Activated CD4-positive, alpha-beta T cell treated with anti-CD3 and anti-CD28 coated beads, Interleukin-2, amount 10 ng/mL, durations not matched to agents 24 days and 14 days (primary cell): ENCODE measurements around the gene RGS19. TPM values are rescaled to one million over a fixed set of nuclear protein-coding genes. Genes with fewer than 3 reads are reported as not detected.
"Not testable (repeated sequence)": the region's sequence is repeated elsewhere in the genome, so short reads cannot be mapped to it uniquely, and the experiment has no call there.

Experiments
- DNase-seq: peaks from one replicate; pipeline ENCODE4 v3.0.0; 2022
- H3K27ac Mint-ChIP-seq: one replicate; pipeline ENCODE4 v1.8.0; 2022; ENCODE audit warnings: mild to moderate bottlenecking, mixed read lengths
- H3K27me3 Mint-ChIP-seq: one replicate; pipeline ENCODE4 v1.8.0; 2022; ENCODE audit warnings: mixed read lengths
- H3K36me3 Mint-ChIP-seq: one replicate; pipeline ENCODE4 v1.8.0; 2022; ENCODE audit warnings: low read depth, mild to moderate bottlenecking, mixed read lengths
- H3K4me1 Mint-ChIP-seq: one replicate; pipeline ENCODE4 v1.8.0; 2021; ENCODE audit warnings: mixed read lengths
- H3K4me3 Mint-ChIP-seq: one replicate; pipeline ENCODE4 v1.8.0; 2022; ENCODE audit warnings: mild to moderate bottlenecking, moderate library complexity, mixed read lengths
- H3K9me3 Mint-ChIP-seq: one replicate; pipeline ENCODE4 v1.8.0; 2021; ENCODE audit warnings: mixed read lengths
- intact Hi-C: fragments of 100-400 bp; cut with micrococcal nuclease; formaldehyde crosslinking; loops from one replicate; pipeline ENCODE4 v1.15.1; 2023
- total RNA-seq: library from RNA; stranded (reverse); gene quantifications from 2 replicates; pipeline ENCODE4 v1.2.3, GENCODE V29; 2022

Gene RGS19, protein sequence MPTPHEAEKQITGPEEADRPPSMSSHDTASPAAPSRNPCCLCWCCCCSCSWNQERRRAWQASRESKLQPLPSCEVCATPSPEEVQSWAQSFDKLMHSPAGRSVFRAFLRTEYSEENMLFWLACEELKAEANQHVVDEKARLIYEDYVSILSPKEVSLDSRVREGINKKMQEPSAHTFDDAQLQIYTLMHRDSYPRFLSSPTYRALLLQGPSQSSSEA
- total RNA-seq, result 50.0 TPM in 2 replicates

DNA sequence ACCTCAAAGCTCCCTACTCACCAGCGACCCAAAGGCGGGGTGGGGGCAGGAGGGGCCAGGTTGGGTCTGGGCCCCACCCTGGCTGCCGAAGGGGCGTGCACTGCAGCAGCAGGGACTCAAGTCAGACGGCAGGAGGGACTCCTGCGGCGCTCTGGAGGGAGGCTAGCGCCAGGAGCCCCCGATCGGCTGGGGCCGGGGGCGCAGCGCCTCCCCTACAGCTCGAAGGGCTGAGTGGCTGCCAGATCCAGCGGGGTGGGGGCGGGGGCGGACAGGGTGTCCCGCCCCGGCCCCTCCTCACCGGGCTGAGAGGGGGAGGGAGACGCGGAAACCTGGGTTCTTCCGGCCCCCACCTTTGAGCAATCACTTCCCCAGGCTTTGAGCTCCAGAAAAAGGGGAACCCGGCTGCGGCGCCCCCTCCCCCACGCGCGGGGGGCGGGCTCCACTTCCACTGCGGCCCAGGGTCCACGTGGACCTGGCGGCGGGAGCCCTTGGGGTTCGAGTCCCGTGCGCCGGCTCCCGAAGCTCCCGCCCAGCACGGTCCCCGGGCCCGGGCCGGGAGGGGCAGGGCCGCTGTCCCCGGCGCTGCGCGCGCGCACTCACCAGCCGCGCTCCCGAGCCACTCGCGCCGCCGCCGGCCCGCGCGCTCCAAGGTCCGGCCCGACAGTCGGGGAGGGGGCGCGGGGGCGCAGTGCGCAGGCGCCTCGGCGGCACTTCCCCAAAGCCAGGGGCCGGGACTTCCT, at the start of gene RGS19:
Gene RGS19, minus strand, starts transcription at position 246 of the 740 bp plus-strand sequence. CDS start 2,632 bp downstream, outside the sequence.
- Mint-ChIP-seq H3K27ac (peak within 1 kb of the TSS; percentile 80), H3K36me3 (peaks cover 11% of the 10 kb centered on the region), H3K9me3 (no peaks in the 10 kb centered on the region), H3K4me3 (peak within 1 kb of the TSS; percentile 95), H3K4me1 (peaks cover 29% of the 10 kb centered on the region), H3K27me3 (peaks cover 13% of the 10 kb centered on the region)
- intact Hi-C loops, result loop anchor here (1.0 to 5.0 kb wide), 2 partner anchors 13 to 557 kb away; partner anchors contain the start of gene PPDPF
- peak; percentile 93 for DNase-seq

DNA sequence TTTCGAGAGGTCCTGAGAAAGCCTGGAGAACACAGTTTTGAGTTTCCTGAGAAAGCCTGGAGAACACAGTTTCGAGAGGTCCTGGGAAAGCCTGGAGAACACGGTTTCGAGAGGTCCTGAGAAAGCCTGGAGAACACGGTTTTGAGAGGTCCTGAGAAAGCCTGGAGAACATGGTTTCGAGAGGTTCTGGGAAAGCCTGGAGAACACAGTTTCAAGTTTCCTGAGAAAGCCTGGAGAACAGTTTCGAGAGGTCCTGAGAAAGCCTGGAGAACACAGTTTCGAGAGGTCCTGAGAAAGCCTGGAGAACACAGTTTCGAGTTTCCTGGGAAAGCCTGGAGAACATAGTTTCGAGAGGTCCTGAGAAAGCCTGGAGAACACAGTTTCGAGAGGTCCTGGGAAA, 44.2 kb upstream of the RGS19 start:
- intact Hi-C loops, result loop anchor here (5.0 kb wide), 2 partner anchors 141 to 221 kb away; partner anchors contain the start of gene PRPF6
- H3K9me3 Mint-ChIP-seq, H3K4me1 Mint-ChIP-seq, H3K36me3 Mint-ChIP-seq, H3K27ac Mint-ChIP-seq, DNase-seq, H3K4me3 Mint-ChIP-seq: not testable (repeated sequence)
- H3K27me3 Mint-ChIP-seq, result peaks cover 20% of the 10 kb centered on the region

DNA sequence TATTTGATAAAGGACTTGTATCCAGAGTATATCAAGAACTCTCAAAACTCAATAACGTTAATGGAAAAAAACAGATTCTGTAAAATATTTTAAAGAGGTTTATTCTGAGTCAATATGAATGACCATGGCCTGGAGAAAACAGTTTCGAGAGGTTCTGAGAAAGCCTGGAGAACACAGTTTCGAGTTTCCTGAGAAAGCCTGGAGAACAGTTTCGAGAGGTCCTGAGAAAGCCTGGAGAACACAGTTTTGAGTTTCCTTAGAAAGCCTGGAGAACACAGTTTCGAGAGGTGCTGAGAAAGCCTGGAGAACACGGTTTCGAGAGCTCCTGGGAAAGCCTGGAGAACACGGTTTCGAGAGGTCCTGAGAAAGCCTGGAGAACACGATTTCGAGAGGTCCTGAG, 43.6 kb upstream of the RGS19 start:
- not testable (repeated sequence) for H3K9me3 Mint-ChIP-seq, H3K36me3 Mint-ChIP-seq, H3K4me1 Mint-ChIP-seq, H3K4me3 Mint-ChIP-seq, H3K27ac Mint-ChIP-seq
- peaks cover 17% of the 10 kb centered on the region for H3K27me3 Mint-ChIP-seq
- intact Hi-C loops, result loop anchor here (5.0 kb wide), 2 partner anchors 141 to 221 kb away; partner anchors contain the start of gene PRPF6
- DNase-seq, result peak; percentile 41

DNA sequence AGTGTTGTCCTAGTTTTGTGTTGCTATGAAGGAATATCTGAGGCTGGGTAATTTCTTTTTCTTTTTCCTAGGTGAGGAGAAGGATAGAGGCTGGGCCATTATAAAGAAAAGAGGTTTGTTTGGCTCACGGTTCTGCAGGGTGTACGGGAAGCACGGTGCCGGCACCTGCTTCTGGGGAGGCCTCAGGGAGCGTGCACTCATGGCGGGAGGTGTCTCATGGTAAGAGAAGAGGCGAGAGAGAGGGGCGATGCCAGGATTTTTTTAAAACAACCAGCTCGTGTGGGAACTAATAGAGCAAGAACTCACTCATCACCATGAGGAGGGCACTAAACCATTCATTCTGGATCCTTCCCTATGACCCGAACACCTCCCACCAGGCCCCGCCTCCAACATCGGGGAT, 42.3 kb upstream of the RGS19 start:
- Mint-ChIP-seq H3K36me3 (no peaks in the 10 kb centered on the region), H3K4me3 (no peak overlapping the region), H3K27ac (no peak overlapping the region), H3K4me1 (peaks cover 9% of the 10 kb centered on the region), H3K9me3 (no peaks in the 10 kb centered on the region), H3K27me3 (peaks cover 16% of the 10 kb centered on the region)
- intact Hi-C loops, result loop anchor here (5.0 kb wide), 2 partner anchors 139 to 219 kb away; partner anchors contain the start of gene PRPF6
- peak; percentile 50 for DNase-seq

DNA sequence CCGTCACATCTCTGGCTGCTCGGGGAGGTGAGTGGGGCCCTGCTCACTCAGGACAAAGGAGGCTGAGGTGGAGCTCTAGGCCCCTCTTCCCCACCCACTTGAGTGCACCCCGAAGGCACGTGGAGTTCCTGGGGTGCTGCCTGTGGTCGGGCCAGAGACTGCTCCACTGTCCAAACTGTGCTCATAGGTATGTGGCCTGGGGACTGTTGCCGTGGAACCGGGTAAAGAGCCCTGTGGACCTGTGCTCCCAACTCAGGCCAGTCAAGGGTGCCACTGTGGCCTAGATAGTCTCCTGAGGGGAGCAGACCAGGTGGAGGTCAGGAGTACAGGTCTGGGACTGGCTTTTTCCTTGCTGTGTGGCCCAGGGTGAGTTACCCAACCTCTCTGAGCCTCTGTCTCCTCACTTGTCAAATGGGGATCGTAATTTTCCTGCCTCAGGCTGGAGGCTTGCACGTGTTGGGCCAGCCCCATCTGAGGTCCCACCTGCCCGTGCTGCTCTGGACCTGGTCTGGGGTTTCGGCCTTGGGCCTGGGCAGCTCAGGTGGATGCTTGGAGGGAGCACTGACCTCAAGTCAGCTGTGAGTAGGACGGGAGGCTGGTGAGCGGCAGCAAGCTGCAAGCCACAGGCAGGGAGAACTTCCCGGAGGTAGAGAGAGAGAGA, 40.5 kb upstream of the RGS19 start:
- Mint-ChIP-seq H3K27me3 (peaks cover 14% of the 10 kb centered on the region), H3K9me3 (no peaks in the 10 kb centered on the region), H3K36me3 (no peaks in the 10 kb centered on the region), H3K4me3 (peak overlapping the region; percentile 77), H3K27ac (peak overlapping the region; percentile 80), H3K4me1 (peaks cover 9% of the 10 kb centered on the region)
- intact Hi-C loops, result loop anchor here (1.0 to 5.0 kb wide), 4 partner anchors 37 to 218 kb away; partner anchors contain the start of gene PRPF6
- no peak for DNase-seq

DNA sequence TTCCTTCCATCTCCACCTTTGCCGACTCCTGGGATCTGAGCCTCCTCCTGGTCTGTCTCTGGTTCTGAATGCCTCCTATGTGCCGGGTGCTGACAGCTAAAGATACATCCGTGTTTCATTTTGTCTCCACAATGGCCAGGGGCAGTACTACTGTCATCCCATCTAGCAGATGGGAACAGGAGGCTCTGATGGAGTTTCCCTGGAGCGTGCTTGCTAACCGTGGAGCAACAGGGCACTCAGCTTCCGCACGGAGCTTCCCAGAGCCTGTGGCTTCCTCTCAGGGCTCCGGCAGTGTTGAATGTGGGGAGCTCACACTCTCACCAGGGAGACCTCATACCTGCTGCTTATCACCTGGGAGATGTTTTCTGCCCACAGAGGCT, 40.0 kb upstream of the RGS19 start:
- intact Hi-C loops, result no loop called here
- Mint-ChIP-seq H3K9me3 (no peaks in the 10 kb centered on the region), H3K4me1 (peaks cover 9% of the 10 kb centered on the region), H3K4me3 (no peak overlapping the region), H3K27me3 (peaks cover 11% of the 10 kb centered on the region), H3K36me3 (no peaks in the 10 kb centered on the region), H3K27ac (no peak overlapping the region)
- DNase-seq, result peak; percentile 56

DNA sequence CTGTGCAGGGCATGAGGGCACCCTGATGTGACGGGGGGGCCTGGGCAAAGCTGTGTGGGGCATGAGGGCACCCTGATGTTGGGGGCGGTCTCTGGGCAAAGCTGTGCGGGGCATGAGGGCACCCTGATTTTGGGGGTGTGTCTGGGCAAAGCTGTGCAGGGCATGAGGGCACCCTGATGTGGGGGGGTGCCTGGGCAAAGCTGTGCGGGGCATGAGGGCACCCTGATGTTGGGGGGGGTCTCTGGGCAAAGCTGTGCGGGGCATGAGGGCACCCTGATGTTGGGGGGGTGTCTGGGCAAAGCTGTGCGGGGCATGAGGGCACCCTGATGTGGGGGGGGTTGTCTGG, 38.1 kb upstream of the RGS19 start:
- H3K9me3 Mint-ChIP-seq, intact Hi-C loops, H3K27ac Mint-ChIP-seq, DNase-seq, H3K4me1 Mint-ChIP-seq, H3K4me3 Mint-ChIP-seq, H3K27me3 Mint-ChIP-seq, H3K36me3 Mint-ChIP-seq: not testable (repeated sequence)

DNA sequence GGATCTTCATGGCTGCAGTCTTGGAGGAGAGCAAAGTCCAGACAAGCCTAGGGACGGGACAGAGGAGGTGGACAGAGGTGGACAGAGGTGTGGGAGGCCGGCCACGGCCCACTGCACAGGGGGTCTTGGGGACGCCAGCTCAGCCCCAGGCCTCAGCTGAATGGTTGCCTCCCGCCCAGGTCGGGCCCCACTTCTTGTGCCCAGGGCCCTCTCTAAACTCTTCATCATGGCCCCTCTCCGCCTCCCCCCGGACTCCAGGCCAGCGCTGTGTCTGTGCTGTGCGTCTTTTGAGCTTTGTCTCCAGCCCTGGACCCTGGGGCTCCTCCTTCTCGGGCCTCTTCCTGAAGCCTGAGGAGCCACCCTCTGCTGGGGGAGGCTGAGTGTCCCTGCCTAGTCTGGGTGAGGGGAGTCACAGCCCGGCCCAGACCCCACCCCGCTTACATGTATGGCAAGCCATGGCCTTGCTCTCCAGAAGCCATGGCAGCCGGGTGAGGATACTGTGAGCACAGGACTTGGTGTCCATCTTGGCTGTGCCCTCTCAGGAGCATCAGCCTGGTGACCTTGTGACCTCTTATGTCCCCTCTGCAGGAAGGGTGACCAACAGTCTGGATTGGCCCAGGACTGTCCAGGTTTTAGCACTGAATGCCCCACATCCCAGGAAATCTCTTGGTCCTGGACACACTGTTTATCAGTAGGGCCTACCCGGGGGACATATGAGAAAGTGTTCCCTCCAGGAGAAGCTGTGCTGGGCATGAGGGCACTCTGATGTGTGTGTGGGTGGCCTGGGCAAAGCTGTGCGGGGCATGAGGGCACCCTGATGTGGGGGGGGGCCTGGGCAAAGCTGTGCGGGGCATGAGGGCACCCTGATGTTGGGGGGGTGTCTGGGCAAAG, 37.5 kb upstream of the RGS19 start:
- peak; percentile 51 for DNase-seq
- Mint-ChIP-seq H3K36me3 (no peaks in the 10 kb centered on the region), H3K27me3 (peaks cover 6% of the 10 kb centered on the region), H3K9me3 (no peaks in the 10 kb centered on the region), H3K27ac (no peak overlapping the region), H3K4me3 (no peak overlapping the region), H3K4me1 (peaks cover 9% of the 10 kb centered on the region)
- intact Hi-C loops, result no loop called here

DNA sequence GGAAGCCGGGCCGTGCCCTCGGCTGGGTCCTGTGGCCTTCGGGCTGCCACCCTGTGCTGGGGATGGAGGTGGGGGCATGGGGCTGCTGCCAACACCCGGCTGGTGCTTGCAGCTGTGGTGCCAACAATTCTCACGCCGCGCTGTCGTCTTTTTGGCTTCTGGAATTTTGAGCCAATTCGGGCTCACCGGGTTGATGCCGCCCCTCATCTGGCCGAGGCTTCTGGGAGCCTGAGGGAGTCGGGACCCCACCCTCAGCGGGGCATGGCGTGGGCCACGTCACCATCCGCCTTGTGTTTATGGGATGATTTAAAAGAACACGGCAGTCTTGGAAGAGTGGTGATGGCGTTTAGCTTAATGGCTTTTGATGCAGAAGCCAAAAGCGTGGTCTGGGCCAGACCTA, 36.7 kb upstream of the RGS19 start:
- Mint-ChIP-seq H3K27me3 (no peaks in the 10 kb centered on the region), H3K4me3 (no peak overlapping the region), H3K4me1 (peaks cover 9% of the 10 kb centered on the region), H3K9me3 (no peaks in the 10 kb centered on the region), H3K27ac (no peak overlapping the region), H3K36me3 (no peaks in the 10 kb centered on the region)
- DNase-seq, result peak; percentile 51
- intact Hi-C loops, result no loop called here

DNA sequence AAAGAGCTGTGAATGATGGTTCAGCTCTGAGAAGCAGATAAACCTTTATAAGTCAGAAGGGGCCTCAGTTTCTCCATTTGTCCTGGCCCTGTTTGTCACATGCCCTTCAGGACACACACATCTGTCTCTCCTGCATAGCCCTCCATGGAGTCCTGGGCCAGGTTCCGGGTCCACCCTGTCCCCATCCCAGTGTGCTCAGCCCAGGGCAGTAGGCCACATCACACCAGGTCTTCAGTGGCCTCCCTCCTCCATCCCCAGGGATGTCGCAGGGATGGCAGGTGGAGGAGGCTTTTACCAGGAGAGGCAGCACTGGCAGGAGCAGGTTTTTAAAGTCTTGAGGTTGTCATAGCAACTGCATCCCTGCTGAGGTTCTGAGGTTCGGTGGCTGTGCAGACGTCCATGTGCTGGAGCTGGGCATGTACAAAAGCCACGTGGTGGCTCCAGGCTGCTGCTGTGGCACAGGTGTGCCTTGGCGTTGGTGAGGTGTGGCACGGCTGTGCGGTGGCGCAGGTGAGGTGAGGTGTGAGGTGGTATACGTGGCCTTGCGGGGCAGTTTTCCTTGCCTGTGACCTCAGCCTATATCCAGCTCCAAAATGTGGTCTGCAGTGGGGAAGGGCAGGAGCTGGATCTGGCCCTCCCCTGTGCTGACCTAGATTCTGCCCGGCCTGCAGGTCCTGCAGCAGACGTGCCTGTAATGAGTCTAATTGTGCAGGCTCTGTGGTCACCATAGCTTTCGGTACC, 36.0 kb upstream of the RGS19 start:
- no peaks in the 10 kb centered on the region for H3K36me3 Mint-ChIP-seq
- intact Hi-C loops, result no loop called here

DNA sequence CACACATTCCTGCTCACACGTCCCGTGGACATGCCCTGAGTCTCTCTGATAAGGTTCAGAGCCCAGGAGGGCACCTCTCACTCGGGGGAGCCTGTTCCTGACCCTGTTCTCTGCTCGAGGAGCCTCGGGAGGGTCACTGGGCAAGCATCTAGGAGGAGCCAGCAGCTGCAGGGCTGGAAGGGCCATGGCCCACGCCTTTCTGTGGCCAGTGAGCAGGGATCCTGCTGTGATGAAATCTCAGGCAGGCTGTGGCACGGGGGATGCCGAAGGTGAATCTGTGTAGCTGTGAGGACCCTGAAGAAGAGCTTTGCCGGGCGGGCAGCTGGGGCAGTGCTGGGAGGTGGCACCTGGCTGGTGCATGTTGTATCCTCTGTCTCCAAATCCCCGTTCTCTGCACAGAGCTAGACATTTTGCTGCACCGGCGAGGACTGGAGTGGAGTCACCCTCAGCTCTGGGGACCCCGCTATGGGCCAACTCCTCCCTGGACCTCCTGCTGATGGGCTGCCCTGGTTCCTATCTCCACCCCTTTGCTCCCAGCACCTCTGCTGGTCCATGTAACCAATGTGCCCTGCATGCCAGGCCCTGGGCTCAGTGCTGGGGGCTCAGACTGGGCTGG, 35.1 kb upstream of the RGS19 start:
- no peak overlapping the region for H3K4me3 Mint-ChIP-seq
- intact Hi-C loops, result no loop called here
- no peaks in the 10 kb centered on the region for H3K9me3 Mint-ChIP-seq
- no peaks in the 10 kb centered on the region for H3K36me3 Mint-ChIP-seq
- no peaks in the 10 kb centered on the region for H3K27me3 Mint-ChIP-seq
- H3K4me1 Mint-ChIP-seq, result no peaks in the 10 kb centered on the region
- no peak overlapping the region for H3K27ac Mint-ChIP-seq
- peak; percentile 52 for DNase-seq

More for the DNA sequence above, 36.0 kb upstream of the RGS19 start:
- no peaks in the 10 kb centered on the region for H3K9me3 Mint-ChIP-seq
- H3K4me3 Mint-ChIP-seq, result no peak overlapping the region
- DNase-seq, result peak; percentile 55
- H3K4me1 Mint-ChIP-seq, result peaks cover 7% of the 10 kb centered on the region
- H3K27me3 Mint-ChIP-seq, result no peaks in the 10 kb centered on the region
- no peak overlapping the region for H3K27ac Mint-ChIP-seq

DNA sequence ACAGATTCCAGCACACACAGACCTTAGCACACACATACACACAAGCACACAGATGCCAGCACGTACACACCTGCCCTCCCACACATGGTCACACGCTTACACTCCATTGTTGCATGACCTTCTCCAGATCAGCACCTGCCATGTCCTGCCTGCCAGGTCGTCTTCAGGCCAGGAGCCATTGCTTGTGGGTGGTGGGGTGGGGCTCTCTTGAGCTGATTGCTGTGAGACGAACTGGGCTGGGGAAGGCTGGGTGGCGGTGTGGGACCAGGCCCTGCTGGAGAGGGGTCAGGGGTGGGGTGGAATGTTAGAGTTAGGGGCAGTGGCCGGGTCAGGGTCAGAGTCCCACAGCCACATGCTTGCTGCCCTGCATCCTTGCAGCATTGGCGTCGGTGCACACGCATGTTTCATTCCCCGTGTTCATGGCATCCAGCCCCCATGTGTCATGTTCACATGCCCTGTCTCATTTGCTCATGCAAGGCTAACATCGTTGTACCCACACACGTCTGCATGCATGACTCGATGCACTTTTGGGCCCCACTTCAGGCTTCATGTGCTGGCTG, 34.6 kb upstream of the RGS19 start:
- no peaks in the 10 kb centered on the region for H3K9me3 Mint-ChIP-seq
- peak; percentile 48 for DNase-seq
- no peak overlapping the region for H3K27ac Mint-ChIP-seq
- no peaks in the 10 kb centered on the region for H3K36me3 Mint-ChIP-seq
- H3K4me3 Mint-ChIP-seq, result no peak overlapping the region
- intact Hi-C loops, result no loop called here
- H3K4me1 Mint-ChIP-seq, result no peaks in the 10 kb centered on the region
- no peaks in the 10 kb centered on the region for H3K27me3 Mint-ChIP-seq
